ENCODE results near the gene GGT1.
"Not testable (repeated sequence)": the region's sequence is repeated elsewhere in the genome, so short reads cannot be mapped to it uniquely, and the experiment has no call there.

GRCh38 chr22:24645408-24646399 lies 42.7 kb downstream of the GGT1 start:
- not testable (repeated sequence) for TF ChIP-seq CTCF (conservative IDR thresholded peaks at IDR 0.05; ENCODE audit: low read length); EZH2phosphoT487 (IDR thresholded peaks at IDR 0.05; ENCODE audit: borderline replicate concordance, low read depth, low read length)
